Caco-2 (cell line): Measurements from ENCODE around the gene NKIRAS1. TPM values are rescaled to one million over a fixed set of nuclear protein-coding genes. Genes with fewer than 3 reads are reported as not detected.

Source experiments
- Bru-seq: library from RNA; stranded (reverse); fragments of 400-500 nt; gene quantifications from one replicate; lab custom pipeline; 2021; lab: Mats Ljungman, UMichigan
- BruChase-seq, 2 experiments: library from RNA; stranded (reverse); fragments of 400-500 nt; gene quantifications; one replicate each; lab custom pipeline; 2021; lab: Mats Ljungman, UMichigan
- BruUV-seq: library from RNA; stranded (reverse); fragments of 400-500 nt; replicated peaks from 2 replicates; lab custom pipeline; 2021; lab: Mats Ljungman, UMichigan
- CTCF ChIA-PET: fragments of 300-600 bp; sonication (Branson Sonifier 250); formaldehyde crosslinking; loops from one replicate; lab custom pipeline; 2022; ENCODE audit warnings: antibody characterized with exemption; lab: Charles Lee
- POLR2A ChIA-PET: fragments of 300-600 bp; sonication (Branson Sonifier 250); formaldehyde crosslinking; loops from one replicate; lab custom pipeline; 2022; ENCODE audit warnings: antibody characterized with exemption; lab: Charles Lee
- DNase-seq, 2 experiments: peaks; one replicate each; pipeline versions ENCODE4 v3.0.0 to v3.0.0-alpha.2; 2020 to 2022
- H3K27me3 ChIP-seq: replicated peaks from 2 replicates; pipeline ENCODE4 v1.6.0; 2011; ENCODE audit warnings: low read length; ENCODE audit not compliant: control insufficient read depth, insufficient read depth
- H3K36me3 ChIP-seq: 2 replicates; pipeline ENCODE4 v1.5.1; 2011; ENCODE audit warnings: low read length; ENCODE audit not compliant: control insufficient read depth, insufficient read depth
- H3K4me1 ChIP-seq: fragments of 250-450 bp; sonication (Bioruptor Pico); 2 replicates; pipeline ENCODE4 v1.5.1; 2020; ENCODE audit warnings: mild to moderate bottlenecking
- H3K4me3 ChIP-seq: 2 replicates; pipeline ENCODE4 v1.5.1; 2011; ENCODE audit warnings: low read depth, mild to moderate bottlenecking, control low read depth, low read length
- H3K9me3 ChIP-seq: fragments of 250-450 bp; sonication (Bioruptor Pico); 2 replicates; pipeline ENCODE4 v1.5.1; 2020; ENCODE audit warnings: mild to moderate bottlenecking, moderate library complexity
- H3K27ac Mint-ChIP-seq: one replicate; pipeline ENCODE4 v1.8.0; 2022; ENCODE audit warnings: mixed read lengths; ENCODE audit not compliant: unreplicated experiment
- H3K27me3 Mint-ChIP-seq: one replicate; pipeline ENCODE4 v1.8.0; 2022; ENCODE audit warnings: mixed read lengths; ENCODE audit not compliant: insufficient read depth, unreplicated experiment
- H3K36me3 Mint-ChIP-seq: one replicate; pipeline ENCODE4 v1.8.0; 2022; ENCODE audit warnings: mild to moderate bottlenecking, mixed read lengths; ENCODE audit not compliant: insufficient read depth, unreplicated experiment
- H3K4me1 Mint-ChIP-seq: one replicate; pipeline ENCODE4 v1.8.0; 2022; ENCODE audit warnings: low read depth, mixed read lengths; ENCODE audit not compliant: unreplicated experiment
- H3K4me3 Mint-ChIP-seq: one replicate; pipeline ENCODE4 v1.8.0; 2022; ENCODE audit warnings: mild to moderate bottlenecking, moderate library complexity, mixed read lengths; ENCODE audit not compliant: unreplicated experiment
- H3K9me3 Mint-ChIP-seq: one replicate; pipeline ENCODE4 v1.8.0; 2022; ENCODE audit warnings: mixed read lengths; ENCODE audit not compliant: unreplicated experiment
- CTCF ChIP-seq, 2 experiments: fragments of 200-600 bp in 1 of 2; IDR thresholded peaks; 1 replicate in 1 of 2; 2 replicates in 1 of 2; pipeline versions ENCODE4 v1.5.1 to v1.8.0; 2011 to 2022; ENCODE audit warnings: antibody characterized with exemption in 1 of 2, control low read depth in 1 of 2, inconsistent platforms in 1 of 2, low read depth in 1 of 2, low read length in 1 of 2, mild to moderate bottlenecking in 1 of 2, moderate library complexity in 1 of 2; ENCODE audit not compliant: insufficient read depth in 1 of 2, severe bottlenecking in 1 of 2, unreplicated experiment in 1 of 2
- intact Hi-C: fragments of 100-400 bp; cut with micrococcal nuclease; formaldehyde crosslinking; loops from one replicate; pipeline ENCODE4 v1.10.0; 2022; ENCODE audit not compliant: unreplicated experiment
- long read RNA-seq: library from polyadenylated mRNA; stranded (forward); transcript quantifications from one replicate; pipeline ENCODE4 v2.0.0, GENCODE V29; 2022
- total RNA-seq: library from RNA; stranded (reverse); gene quantifications from 2 replicates; pipeline ENCODE4 v1.2.3, GENCODE V29; 2022

The NKIRAS1 gene
- total RNA-seq, result 6.6 and 6.8 TPM in 2 replicates
- Bru-seq, nascent RNA, result percentile 57 among the genes with signal in this experiment
- BruChase-seq, experiment 1, labeled RNA remaining after a 2-hour chase, result percentile 58 among the genes with signal in this experiment
- percentile 49 among the genes with signal in this experiment for BruChase-seq, experiment 2, labeled RNA remaining after a 6-hour chase
- long read RNA-seq, transcript NKIRAS1-206 (5 exons, 2,014 nt), result major isoform, 18 of 29 reads
- long read RNA-seq, partial matches to known transcripts, result 0 of 29 reads
- long read RNA-seq, other reads (novel, unspliced or antisense), result 9 of 29 reads

- Histone ChIP-seq H3K27me3 (no peaks in the 10 kb centered on the region), H3K9me3 (no peaks in the 10 kb centered on the region), H3K4me1 (peaks cover 29% of the 10 kb centered on the region), H3K36me3 (peaks cover 2% of the 10 kb centered on the region), H3K4me3 (peak within 1 kb of the TSS; percentile 92)
- H3K27me3 Mint-ChIP-seq, result no peaks in the 10 kb centered on the region
- peaks cover 12% of the 10 kb centered on the region for H3K4me1 Mint-ChIP-seq
- peak within 1 kb of the TSS; percentile 70 for H3K4me3 Mint-ChIP-seq
- intact Hi-C loops, result loop anchor here (1.0 to 2.0 kb wide), 2 partner anchors 16 to 28 kb away; partner anchors contain the start of gene NR1D2
- DNase-seq, result peak; percentile 97
- ChIA-PET POLR2A (interaction anchor here (0.5 to 1.4 kb wide), 16 partner anchors 8 to 187 kb away, joined by 3 to 18 read pairs (median 4); no protein-coding TSS in a partner anchor), CTCF (interaction anchor here (0.5 to 0.8 kb wide), 3 partner anchors 10 to 579 kb away, joined by 3 read pairs; no protein-coding TSS in a partner anchor)
- H3K9me3 Mint-ChIP-seq, result no peaks in the 10 kb centered on the region
- TF ChIP-seq CTCF (IDR thresholded peaks at IDR 0.05; ENCODE audit: insufficient read depth in 1 of 2, low read depth in 1 of 2, low read length in 1 of 2, severe bottlenecking in 1 of 2, unreplicated experiment in 1 of 2), result peak; percentile 4 to 54
- H3K36me3 Mint-ChIP-seq, result peaks cover 56% of the 10 kb centered on the region
- H3K27ac Mint-ChIP-seq, result peak within 1 kb of the TSS; percentile 96
- no TSS peak for BruUV-seq
These were observed at the start of gene NKIRAS1, which contains the start of gene RPL15 for GRCh38 chr3:23916886-23917678. NKIRAS1 (minus strand) TSS chr3:23916990; CDS start chr3:23910904, 6,086 bp downstream. RPL15 (plus strand) TSS chr3:23917132; CDS start chr3:23917860, 728 bp downstream.

GRCh38 chr3:23966328-23966727 lies 49.5 kb upstream of the NKIRAS1 start:
- no peaks in the 10 kb centered on the region for H3K9me3 ChIP-seq
- ChIA-PET POLR2A (no interaction called here), CTCF (no interaction called here)
- H3K27me3 ChIP-seq, result no peaks in the 10 kb centered on the region
- H3K36me3 Mint-ChIP-seq, result peaks cover 45% of the 10 kb centered on the region
- H3K4me3 ChIP-seq, result no peak overlapping the region
- H3K9me3 Mint-ChIP-seq, result no peaks in the 10 kb centered on the region
- H3K4me1 ChIP-seq, result no peaks in the 10 kb centered on the region
- no peaks in the 10 kb centered on the region for H3K4me1 Mint-ChIP-seq
- H3K27me3 Mint-ChIP-seq, result no peaks in the 10 kb centered on the region
- DNase-seq, result no peak
- no peak for TF ChIP-seq CTCF (IDR thresholded peaks at IDR 0.05; ENCODE audit: insufficient read depth in 1 of 2, low read depth in 1 of 2, low read length in 1 of 2, severe bottlenecking in 1 of 2, unreplicated experiment in 1 of 2)
- no TSS peak for BruUV-seq
- intact Hi-C loops, result no loop called here
- H3K4me3 Mint-ChIP-seq, result no peak overlapping the region
- H3K36me3 ChIP-seq, result peaks cover 2% of the 10 kb centered on the region
- H3K27ac Mint-ChIP-seq, result no peak overlapping the region

- no peak overlapping the region for H3K27ac Mint-ChIP-seq
- no peaks in the 10 kb centered on the region for H3K27me3 ChIP-seq
- H3K4me1 Mint-ChIP-seq, result peaks cover under 1% of the 10 kb centered on the region
- no peaks in the 10 kb centered on the region for H3K4me1 ChIP-seq
- no peak for TF ChIP-seq CTCF (IDR thresholded peaks at IDR 0.05; ENCODE audit: insufficient read depth in 1 of 2, low read depth in 1 of 2, low read length in 1 of 2, severe bottlenecking in 1 of 2, unreplicated experiment in 1 of 2)
- no peaks in the 10 kb centered on the region for H3K27me3 Mint-ChIP-seq
- H3K4me3 ChIP-seq, result no peak overlapping the region
- H3K36me3 Mint-ChIP-seq, result peaks cover 45% of the 10 kb centered on the region
- H3K9me3 Mint-ChIP-seq, result no peaks in the 10 kb centered on the region
- intact Hi-C loops, result no loop called here
- BruUV-seq, result no TSS peak
- ChIA-PET CTCF (no interaction called here), POLR2A (no interaction called here)
- DNase-seq, result no peak
- no peak overlapping the region for H3K4me3 Mint-ChIP-seq
- H3K36me3 ChIP-seq, result peaks cover 2% of the 10 kb centered on the region
- no peaks in the 10 kb centered on the region for H3K9me3 ChIP-seq
These were observed 47.9 kb upstream of the NKIRAS1 start for GRCh38 chr3:23964537-23965235.
